Right cardiac atrium (tissue), 5 donors: ENCODE results near the gene TMEM267. TPM values are rescaled to one million over a fixed set of nuclear protein-coding genes. Genes with fewer than 3 reads are reported as not detected.
"Not testable (repeated sequence)": the region's sequence is repeated elsewhere in the genome, so short reads cannot be mapped to it uniquely, and the experiment has no call there.

Source experiments
- ATAC-seq, 2 donors: fragments of 200-7000 bp; cut with Tn5 transposase; one replicate each; pipeline versions ENCODE4 v1.8.0 to v1.9.1; 2020; ENCODE audit warnings: moderate library complexity in 2 of 2, mild to moderate bottlenecking in 1 of 2
- DNase-seq, 3 donors: peaks; one replicate each; pipeline ENCODE4 v3.0.0-alpha.2; 2020
- H3K27ac ChIP-seq: one replicate; pipeline ENCODE4 v1.5.1; 2013; ENCODE audit warnings: mild to moderate bottlenecking, low read length, control low read depth, moderate library complexity
- H3K27me3 ChIP-seq: one replicate; pipeline ENCODE4 v1.6.1; 2013; ENCODE audit not compliant: control insufficient read depth, insufficient read depth
- H3K4me1 ChIP-seq: one replicate; pipeline ENCODE4 v1.6.1; 2013; ENCODE audit warnings: low read length; ENCODE audit not compliant: control insufficient read depth, insufficient read depth
- H3K4me3 ChIP-seq: one replicate; pipeline ENCODE4 v1.5.1; 2013; ENCODE audit warnings: low read length, control low read depth
- H3K9me3 ChIP-seq: one replicate; pipeline ENCODE4 v1.6.1; 2013; ENCODE audit warnings: low read length; ENCODE audit not compliant: control insufficient read depth
- WGBS: extraction: QIAGEN DNeasy Blood & Tissue Kit; methylation state at CpG from one replicate; pipeline ENCODE4 v1.1.7; 2013; 5-methylcytosine and 5-hydroxymethylcytosine counted together
- intact Hi-C, 4 donors: fragments of 100-400 bp; cut with DNase I; formaldehyde crosslinking; loops; one replicate each; pipeline versions ENCODE4 v1.11.0 to v1.14.0; 2022 to 2023
- polyA plus RNA-seq: library from polyadenylated mRNA; stranded (reverse); fragments of 200-250 nt; gene quantifications from one replicate; pipeline ENCODE4 v1.2.3, GENCODE V29; 2013
- total RNA-seq, 4 donors: library from RNA; stranded (reverse); fragmentation: NEBNext Ultra II Directional; extraction: Animal tissue kit (Norgen Biotek cat#: 25700); gene quantifications; one replicate each; pipeline ENCODE4 v1.2.1, GENCODE V29; 2021
- donor health status: healthy with polysubstance abuse.
- donor health status: DM: no; HTN: yes; CAD: no.
- donor health status: DM: no; HTN: no; CAD: no.
- donor health status: DM: no; HTN: yes; CAD: no; lungs with severe emphysema.
- donor health status: DM: yes; HTN: yes; CAD: no.

The TMEM267 gene
- total and polyA plus RNA-seq, 5 donors = 5.3 to 12.4 (median 7.4) TPM

GRCh38 chr5:43409809-43410271, 73.8 kb downstream of the TMEM267 start:
- DNase-seq (no peak), ATAC-seq (no peak)
- intact Hi-C loops = no loop called here
- H3K4me3 ChIP-seq = no peak overlapping the region
- no peak overlapping the region for H3K27ac ChIP-seq
- H3K9me3 ChIP-seq = no peaks in the 10 kb centered on the region
- H3K27me3 ChIP-seq = no peaks in the 10 kb centered on the region
- H3K4me1 ChIP-seq = no peaks in the 10 kb centered on the region
- WGBS = 62% methylated on average over 2 of the region's 2 CpGs

- WGBS = 87% methylated on average over 16 of the region's 16 CpGs
- DNase-seq, H3K4me1 ChIP-seq, H3K27me3 ChIP-seq, H3K4me3 ChIP-seq, H3K27ac ChIP-seq, ATAC-seq, H3K9me3 ChIP-seq, intact Hi-C loops: not testable (repeated sequence)
Observed at GRCh38 chr5:43402524-43403066, 81.1 kb downstream of the TMEM267 start.

GRCh38 chr5:43401827-43402226, 81.8 kb downstream of the TMEM267 start:
- Histone ChIP-seq H3K9me3 (peaks cover 2% of the 10 kb centered on the region), H3K27me3 (no peaks in the 10 kb centered on the region), H3K4me1 (no peaks in the 10 kb centered on the region), H3K4me3 (no peak overlapping the region), H3K27ac (no peak overlapping the region)
- ATAC-seq = no peak
- intact Hi-C loops = no loop called here
- DNase-seq = no peak
- 35% methylated on average over 1 of the region's 1 CpG for WGBS

GRCh38 chr5:43400082-43400481, 83.6 kb downstream of the TMEM267 start:
- no peak overlapping the region for H3K27ac ChIP-seq
- intact Hi-C loops = no loop called here

GRCh38 chr5:43396762-43397304, 86.8 kb downstream of the TMEM267 start:
- Histone ChIP-seq H3K4me1 (no peaks in the 10 kb centered on the region), H3K27me3 (no peaks in the 10 kb centered on the region), H3K27ac (no peak overlapping the region), H3K9me3 (peaks cover under 1% of the 10 kb centered on the region), H3K4me3 (peak overlapping the region; percentile 66)
- DNase-seq (peak; percentile 57 to 84 (median 79)), ATAC-seq (peak; percentile 89 to 98)
- 3% methylated on average over 53 of the region's 53 CpGs for WGBS
- intact Hi-C loops = no loop called here

More at GRCh38 chr5:43400082-43400481, 83.6 kb downstream of the TMEM267 start:
- H3K9me3 ChIP-seq = peaks cover 2% of the 10 kb centered on the region
- H3K27me3 ChIP-seq = no peaks in the 10 kb centered on the region
- DNase-seq = no peak
- no peak for ATAC-seq
- 74% methylated on average over 3 of the region's 3 CpGs for WGBS
- H3K4me1 ChIP-seq = no peaks in the 10 kb centered on the region
- H3K4me3 ChIP-seq = no peak overlapping the region

Other genes starting within 250 kb of the TMEM267 start
- gene HMGCS1, start 170.5 kb downstream of the TMEM267 start, total RNA-seq = 10 to 100 TPM; 18.2 to 36.1 (median 26.5) TPM
- 14.6 TPM for gene HMGCS1, start 170.5 kb downstream of the TMEM267 start, polyA plus RNA-seq
- gene CCL28, start 71.5 kb downstream of the TMEM267 start, total RNA-seq = 1 to 10 TPM in 3 of 4 donors, under 1 TPM in 1; 0.58 to 2.2 (median 1.7) TPM
- 1.4 TPM for gene CCL28, start 71.5 kb downstream of the TMEM267 start, polyA plus RNA-seq
- 1 to 10 TPM in 1 of 4 donors, under 1 TPM in 3; 0.40 to 1.5 (median 0.52) TPM for gene C5orf34, start 31.3 kb upstream of the TMEM267 start, total RNA-seq
- 0.41 TPM for gene C5orf34, start 31.3 kb upstream of the TMEM267 start, polyA plus RNA-seq
- gene PAIP1, start 73.2 kb upstream of the TMEM267 start, total RNA-seq = 100 to 1,000 TPM in 2 of 4 donors, 10 to 100 TPM in 2; 84.2 to 108 (median 101) TPM
- gene PAIP1, start 73.2 kb upstream of the TMEM267 start, polyA plus RNA-seq = 68.4 TPM
- gene NNT, start 119.3 kb upstream of the TMEM267 start, total RNA-seq = 100 to 1,000 TPM; 371 to 421 (median 408) TPM
- 174 TPM for gene NNT, start 119.3 kb upstream of the TMEM267 start, polyA plus RNA-seq